Endothelial cell of umbilical vein (primary cell): Measurements from ENCODE around the gene B4GALNT4. TPM values are rescaled to one million over a fixed set of nuclear protein-coding genes. Genes with fewer than 3 reads are reported as not detected.

Source experiments
- BruUV-seq: library from RNA; stranded (reverse); fragments of 400-500 nt; replicated peaks from 2 replicates; lab custom pipeline; 2021; lab: Mats Ljungman, UMichigan
- CTCF ChIA-PET: fragments of 300-600, 350-600 bp; sonication (Branson Sonifier 250); formaldehyde crosslinking; loops from one replicate; lab custom pipeline; 2021; ENCODE audit warnings: antibody characterized with exemption, inconsistent platforms; lab: Charles Lee
- POLR2A ChIA-PET: fragments of 300-600, 350-600 bp; sonication (Branson Sonifier 250); formaldehyde crosslinking; loops from one replicate; lab custom pipeline; 2021; ENCODE audit warnings: antibody characterized with exemption, inconsistent platforms; lab: Charles Lee
- DNase-seq: peaks from one replicate; pipeline ENCODE4 v3.0.0-alpha.2; 2011; ENCODE audit warnings: low read depth, low spot score
- FAIRE-seq: peaks from 2 replicates; lab custom pipeline; 2011; peaks lifted over from hg19 to GRCh38; lab: Jason Lieb, UNC
- H2AFZ ChIP-seq: 2 replicates; pipeline ENCODE4 v1.6.0; 2012; ENCODE audit warnings: low read depth, low read length, control low read depth, inconsistent platforms
- H3K27ac ChIP-seq: 2 replicates; pipeline ENCODE4 v1.5.1; 2011; ENCODE audit warnings: low read depth, mild to moderate bottlenecking, control low read depth, low read length, moderate library complexity; ENCODE audit not compliant: insufficient read depth
- H3K27me3 ChIP-seq, 2 experiments: 2 replicates each; pipeline versions ENCODE4 v1.6.0 to v1.6.1; 2011; ENCODE audit warnings: low read length in 2 of 2, mixed read lengths in 1 of 2; ENCODE audit not compliant: control insufficient read depth in 2 of 2, insufficient read depth in 2 of 2
- H3K36me3 ChIP-seq, 2 experiments: 2 replicates in 1 of 2; 3 replicates in 1 of 2; pipeline ENCODE4 v1.5.1; 2011; ENCODE audit warnings: low read length in 2 of 2, mild to moderate bottlenecking in 1 of 2, moderate library complexity in 1 of 2; ENCODE audit not compliant: control insufficient read depth in 2 of 2, insufficient read depth in 2 of 2; ENCODE audit errors: extremely low read depth in 1 of 2
- H3K4me1 ChIP-seq: 3 replicates; pipeline ENCODE4 v1.5.1; 2011; ENCODE audit warnings: mild to moderate bottlenecking, low read length; ENCODE audit not compliant: control insufficient read depth, insufficient read depth; ENCODE audit errors: extremely low read depth
- H3K4me2 ChIP-seq: 2 replicates; pipeline ENCODE4 v1.6.1; 2011; ENCODE audit warnings: low read length, control low read depth, mixed read lengths; ENCODE audit not compliant: insufficient read depth
- H3K4me3 ChIP-seq, 3 experiments: fragments of 200-600 bp in 1 of 3; sonication (generic), shearing (Covaris generic) in 1 of 3; replicated peaks in 1 of 3; 2 replicates each; pipeline ENCODE4 v1.5.1; 2011 to 2016; ENCODE audit warnings: control low read depth in 3 of 3, low read length in 3 of 3, mild to moderate bottlenecking in 2 of 3, inconsistent platforms in 1 of 3, low read depth in 1 of 3, moderate library complexity in 1 of 3; ENCODE audit not compliant: insufficient read depth in 1 of 3
- H3K79me2 ChIP-seq: 2 replicates; pipeline ENCODE4 v1.6.0; 2012; ENCODE audit warnings: low read length, inconsistent platforms; ENCODE audit not compliant: control insufficient read depth, insufficient read depth
- H3K9ac ChIP-seq: replicated peaks from 2 replicates; pipeline ENCODE3; 2011; ENCODE audit warnings: low read length, control low read depth; ENCODE audit not compliant: insufficient read depth; ENCODE audit errors: extremely low read depth
- H3K9me1 ChIP-seq: replicated peaks from 3 replicates; pipeline ENCODE4 v1.6.0; 2011; ENCODE audit warnings: mild to moderate bottlenecking, low read length; ENCODE audit not compliant: control insufficient read depth, insufficient read depth; ENCODE audit errors: extremely low read depth
- H3K9me3 ChIP-seq: replicated peaks from 2 replicates; pipeline ENCODE4 v1.5.1; 2012; ENCODE audit warnings: low read length, inconsistent platforms; ENCODE audit not compliant: control insufficient read depth, insufficient read depth
- H4K20me1 ChIP-seq: replicated peaks from 2 replicates; pipeline ENCODE3; 2011; ENCODE audit warnings: mild to moderate bottlenecking, low read length; ENCODE audit not compliant: control insufficient read depth, insufficient read depth; ENCODE audit errors: extremely low read depth
- CTCF ChIP-seq, 2 donors: IDR thresholded peaks; 1 replicate in 1 of 2; 2 replicates in 1 of 2; pipeline ENCODE4 v1.5.1; 2011; ENCODE audit warnings: low read length in 2 of 2, mild to moderate bottlenecking in 2 of 2, moderate library complexity in 2 of 2, control low read depth in 1 of 2, inconsistent platforms in 1 of 2, low read depth in 1 of 2; ENCODE audit not compliant: insufficient read depth in 1 of 2; ENCODE audit errors: extremely low read depth in 1 of 2
- EZH2 ChIP-seq: IDR thresholded peaks from 2 replicates; pipeline ENCODE4 v1.6.1; 2012; ENCODE audit warnings: borderline replicate concordance, low read depth, mild to moderate bottlenecking, moderate library complexity, low read length, inconsistent platforms; ENCODE audit not compliant: severe bottlenecking
- GATA2 ChIP-seq: IDR thresholded peaks from 2 replicates; pipeline ENCODE4 v1.7.0; 2011; ENCODE audit warnings: low read depth, mild to moderate bottlenecking, moderate library complexity, mixed read lengths, low read length; ENCODE audit not compliant: insufficient read length, insufficient read depth
- JUN ChIP-seq: IDR thresholded peaks from 2 replicates; pipeline ENCODE4 v1.6.1; 2011; ENCODE audit warnings: borderline replicate concordance, low read depth; ENCODE audit not compliant: insufficient read length, insufficient read depth
- dilution Hi-C: fragments of 300-500 bp; cut with MboI; formaldehyde crosslinking; loops from one replicate; pipeline ENCODE4 v1.15.0; 2019; ENCODE audit warnings: low sequenced_read_pairs; ENCODE audit not compliant: extremely low pct_ligation_motif_present
- intact Hi-C: fragments of 100-400 bp; cut with micrococcal nuclease; formaldehyde crosslinking; loops from one replicate; pipeline ENCODE4 v1.10.0; 2022
- polyA plus RNA-seq, 4 experiments: library from polyadenylated mRNA; depleted of rRNA in 3 of 4; stranded (reverse) in 3 of 4; unstranded in 1 of 4; fragments of >200 nt; gene quantifications; 2 replicates each; pipeline versions ENCODE4 v1.2.1 to v1.2.3, GENCODE V29; 2011 to 2012; ENCODE audit warnings: missing spikeins in 1 of 4
- total RNA-seq: library from RNA; stranded (reverse); gene quantifications from 2 replicates; pipeline ENCODE4 v1.2.3, GENCODE V29; 2021

The B4GALNT4 gene
- total and polyA plus RNA-seq, 2 donors (not counting 3 experiments of a cell fraction or from before 2014, with no cell fraction given) = 9.2 to 9.6 TPM

- Histone ChIP-seq H3K79me2 (no peaks in the 10 kb centered on the region), H3K27ac (no peak overlapping the region), H4K20me1 (no peaks in the 10 kb centered on the region), H2AFZ (no peak overlapping the region), H3K4me3 (no peak overlapping the region), H3K36me3 (no peaks in the 10 kb centered on the region), H3K4me2 (no peak overlapping the region), H3K9ac (no peak overlapping the region), H3K27me3 (peaks cover 13% of the 10 kb centered on the region in 2 experiments), H3K9me3 (no peaks in the 10 kb centered on the region), H3K9me1 (no peaks in the 10 kb centered on the region), H3K4me1 (no peaks in the 10 kb centered on the region)
- ChIA-PET CTCF (interaction anchor here (1.0 to 8.9 kb wide), 6 partner anchors 33 to 155 kb away, joined by 3 to 79 read pairs (median 12); partner anchors contain the start of genes IFITM2 and PTDSS2), POLR2A (no interaction called here)
- FAIRE-seq (no peak), DNase-seq (peak; percentile 37)
- intact Hi-C loops (no loop called here), dilution Hi-C loops (no loop called here)
- no TSS peak for BruUV-seq
- no peak for TF ChIP-seq EZH2
- no peak for TF ChIP-seq GATA2
- TF ChIP-seq JUN = no peak
- peak in 1 of 2 donors; percentile 61 for TF ChIP-seq CTCF (IDR thresholded peaks at IDR 0.05; ENCODE audit: extremely low read depth in 1 of 2, insufficient read depth in 1 of 2, low read depth in 1 of 2, low read length in 2 of 2)
Measured at GRCh38 chr11:363948-364761, 5.1 kb upstream of the B4GALNT4 start.
